A673 (cell line): ENCODE measurements around the gene TFAP2E.

ENCODE experiments used
- CTCF ChIP-seq: fragments of 300-800, 200-600 bp; sonication (generic); conservative IDR thresholded peaks from 2 replicates; pipeline ENCODE4 v1.5.1; 2017; ENCODE audit warnings: low read depth, mild to moderate bottlenecking, antibody characterized with exemption, low read length, moderate library complexity, mixed read lengths
- EZH2 ChIP-seq: fragments of 200-600 bp; sonication (generic); IDR thresholded peaks from 2 replicates; pipeline ENCODE4 v1.6.1; 2017; ENCODE audit warnings: borderline replicate concordance, low read depth, mild to moderate bottlenecking, mixed read lengths, antibody characterized with exemption, low read length; ENCODE audit not compliant: poor library complexity, severe bottlenecking

GRCh38 chr1:35592991-35593769, 20.1 kb downstream of the TFAP2E start:
- TF ChIP-seq CTCF: no peak
- no peak for TF ChIP-seq EZH2
